ENCODE data around the gene RAPGEF2.

- no peak for TF ChIP-seq YY1 (IDR thresholded peaks at IDR 0.05; ENCODE audit: insufficient read depth, insufficient read length)
- no peak for TF ChIP-seq SUZ12 (IDR thresholded peaks at IDR 0.05; ENCODE audit: extremely low read depth, insufficient read depth, insufficient read length)
Measured at GRCh38 chr4:159104694-159105414, 2.0 kb downstream of the RAPGEF2 start.
